ENCODE data around the gene AMOTL2.

DNA sequence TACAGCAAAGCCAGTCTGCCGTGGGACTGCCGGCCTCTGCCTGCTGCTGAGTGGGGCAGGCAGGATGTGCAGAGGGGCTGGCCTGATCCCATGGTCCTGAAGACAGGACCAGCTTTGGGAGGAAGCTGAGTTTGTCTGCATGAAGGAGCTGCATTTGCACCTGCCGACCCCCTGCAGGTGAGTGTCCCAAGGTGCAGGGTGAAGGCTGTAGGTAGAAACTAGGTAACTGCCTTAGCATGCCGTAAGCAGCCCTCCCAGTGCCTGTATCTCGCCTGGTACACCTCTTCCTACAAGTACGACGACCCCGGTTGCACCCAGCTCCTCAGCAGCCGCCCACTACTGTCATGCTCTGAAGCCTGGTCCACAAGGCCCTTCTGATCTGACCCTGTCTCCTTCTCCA, 34.9 kb downstream of the AMOTL2 start:
- no peak for TF ChIP-seq CBFB (CRISPR knock-in tag; IDR thresholded peaks at IDR 0.05; ENCODE audit: low read depth)
- TF ChIP-seq, protein P1, sequence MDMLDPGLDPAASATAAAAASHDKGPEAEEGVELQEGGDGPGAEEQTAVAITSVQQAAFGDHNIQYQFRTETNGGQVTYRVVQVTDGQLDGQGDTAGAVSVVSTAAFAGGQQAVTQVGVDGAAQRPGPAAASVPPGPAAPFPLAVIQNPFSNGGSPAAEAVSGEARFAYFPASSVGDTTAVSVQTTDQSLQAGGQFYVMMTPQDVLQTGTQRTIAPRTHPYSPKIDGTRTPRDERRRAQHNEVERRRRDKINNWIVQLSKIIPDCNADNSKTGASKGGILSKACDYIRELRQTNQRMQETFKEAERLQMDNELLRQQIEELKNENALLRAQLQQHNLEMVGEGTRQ (CRISPR knock-in tag; IDR thresholded peaks at IDR 0.05) = no peak
- TF ChIP-seq, protein P2, sequence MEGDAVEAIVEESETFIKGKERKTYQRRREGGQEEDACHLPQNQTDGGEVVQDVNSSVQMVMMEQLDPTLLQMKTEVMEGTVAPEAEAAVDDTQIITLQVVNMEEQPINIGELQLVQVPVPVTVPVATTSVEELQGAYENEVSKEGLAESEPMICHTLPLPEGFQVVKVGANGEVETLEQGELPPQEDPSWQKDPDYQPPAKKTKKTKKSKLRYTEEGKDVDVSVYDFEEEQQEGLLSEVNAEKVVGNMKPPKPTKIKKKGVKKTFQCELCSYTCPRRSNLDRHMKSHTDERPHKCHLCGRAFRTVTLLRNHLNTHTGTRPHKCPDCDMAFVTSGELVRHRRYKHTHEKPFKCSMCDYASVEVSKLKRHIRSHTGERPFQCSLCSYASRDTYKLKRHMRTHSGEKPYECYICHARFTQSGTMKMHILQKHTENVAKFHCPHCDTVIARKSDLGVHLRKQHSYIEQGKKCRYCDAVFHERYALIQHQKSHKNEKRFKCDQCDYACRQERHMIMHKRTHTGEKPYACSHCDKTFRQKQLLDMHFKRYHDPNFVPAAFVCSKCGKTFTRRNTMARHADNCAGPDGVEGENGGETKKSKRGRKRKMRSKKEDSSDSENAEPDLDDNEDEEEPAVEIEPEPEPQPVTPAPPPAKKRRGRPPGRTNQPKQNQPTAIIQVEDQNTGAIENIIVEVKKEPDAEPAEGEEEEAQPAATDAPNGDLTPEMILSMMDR (IDR thresholded peaks at IDR 0.05) = no peak
- TF ChIP-seq, protein P3, sequence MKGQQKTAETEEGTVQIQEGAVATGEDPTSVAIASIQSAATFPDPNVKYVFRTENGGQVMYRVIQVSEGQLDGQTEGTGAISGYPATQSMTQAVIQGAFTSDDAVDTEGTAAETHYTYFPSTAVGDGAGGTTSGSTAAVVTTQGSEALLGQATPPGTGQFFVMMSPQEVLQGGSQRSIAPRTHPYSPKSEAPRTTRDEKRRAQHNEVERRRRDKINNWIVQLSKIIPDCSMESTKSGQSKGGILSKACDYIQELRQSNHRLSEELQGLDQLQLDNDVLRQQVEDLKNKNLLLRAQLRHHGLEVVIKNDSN (CRISPR knock-in tag; IDR thresholded peaks at IDR 0.05) = no peak
- TF ChIP-seq ZNF396 (CRISPR knock-in tag; IDR thresholded peaks at IDR 0.05; ENCODE audit: borderline replicate concordance) = no peak
- no peak for TF ChIP-seq NR3C1 (CRISPR knock-in tag; conservative IDR thresholded peaks at IDR 0.05; ENCODE audit: low read depth)
- TF ChIP-seq, protein P4, sequence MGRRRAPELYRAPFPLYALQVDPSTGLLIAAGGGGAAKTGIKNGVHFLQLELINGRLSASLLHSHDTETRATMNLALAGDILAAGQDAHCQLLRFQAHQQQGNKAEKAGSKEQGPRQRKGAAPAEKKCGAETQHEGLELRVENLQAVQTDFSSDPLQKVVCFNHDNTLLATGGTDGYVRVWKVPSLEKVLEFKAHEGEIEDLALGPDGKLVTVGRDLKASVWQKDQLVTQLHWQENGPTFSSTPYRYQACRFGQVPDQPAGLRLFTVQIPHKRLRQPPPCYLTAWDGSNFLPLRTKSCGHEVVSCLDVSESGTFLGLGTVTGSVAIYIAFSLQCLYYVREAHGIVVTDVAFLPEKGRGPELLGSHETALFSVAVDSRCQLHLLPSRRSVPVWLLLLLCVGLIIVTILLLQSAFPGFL (CRISPR knock-in tag; IDR thresholded peaks at IDR 0.05; ENCODE audit: borderline replicate concordance) = no peak

Measured in WTC11 (cell line).